H1 (cell line): Measurements from ENCODE around the gene CAMSAP1. TPM values are rescaled to one million over a fixed set of nuclear protein-coding genes. Genes with fewer than 3 reads are reported as not detected.

ENCODE experiments used
- RAD21 ChIP-seq, 2 experiments: IDR thresholded peaks in 1 of 2; conservative IDR thresholded peaks in 1 of 2; 2 replicates each; pipeline ENCODE4 v1.6.1; 2011; ENCODE audit warnings: low read depth in 2 of 2, low read length in 2 of 2, improper control_type of control experiment in 1 of 2, inconsistent platforms in 1 of 2, mild to moderate bottlenecking in 1 of 2, moderate library complexity in 1 of 2
- polyA plus RNA-seq, 7 experiments: library from polyadenylated mRNA; depleted of rRNA in 3 of 7; stranded (reverse) in 5 of 7; unstranded in 2 of 7; fragments of >200 nt in 5 of 7; fragments of 200-250 nt in 2 of 7; gene quantifications; 1 replicate in 5 of 7; 2 replicates in 1 of 7; 4 replicates in 1 of 7; pipeline versions ENCODE4 v1.2.1 to v1.2.3, GENCODE V29; 2011 to 2013; ENCODE audit warnings: missing spikeins in 2 of 7, mixed read lengths in 2 of 7
- total RNA-seq: library from RNA; stranded (reverse); fragmentation: NEBNext Ultra II Directional; extraction: Animal tissue kit (Norgen Biotek cat#: 25700); gene quantifications from 2 replicates; pipeline ENCODE4 v1.2.1, GENCODE V29; 2021

Gene CAMSAP1
- total and polyA plus RNA-seq, 2 of the 8 experiments (the other 6 are each of a cell fraction or from before 2014, with no cell fraction given), result 13.4 to 44.0 TPM

DNA sequence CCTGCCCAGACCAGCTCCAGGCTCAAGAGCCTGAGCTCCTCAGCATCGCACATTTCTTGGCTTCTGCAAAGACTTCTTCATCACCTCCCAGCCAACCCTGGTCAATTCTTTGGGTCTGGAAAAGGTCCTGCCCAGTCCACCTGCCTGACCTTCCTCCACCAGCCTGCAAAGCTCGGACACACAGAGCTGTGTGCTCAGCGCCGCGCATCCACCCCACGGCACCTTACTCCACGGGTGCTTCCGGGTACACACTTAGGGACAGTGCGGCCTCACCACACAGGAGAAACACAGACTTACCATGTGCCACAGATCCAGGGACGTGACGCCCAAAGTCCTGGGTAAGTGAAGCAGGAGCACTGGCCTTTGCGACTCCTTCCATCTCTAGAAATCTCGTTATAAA lies 108.1 kb downstream of the CAMSAP1 start (continued):
- TF ChIP-seq RAD21 (IDR thresholded peaks at IDR 0.05 in 1 of 2, conservative IDR thresholded peaks at IDR 0.05 in 1 of 2; ENCODE audit: low read depth in 2 of 2, low read length in 2 of 2), result no peak
